Effector memory CD8-positive, alpha-beta T cell (primary cell): Measurements from ENCODE around the gene CCDC116.
A peak's percentile ranks its signal among the peaks of the same experiment; 100 is the strongest.
"Not testable (repeated sequence)": the region's sequence is repeated elsewhere in the genome, so short reads cannot be mapped to it uniquely, and the experiment has no call there.

Experiments
- ATAC-seq: fragments of 150-1000 bp; cut with Tn5 transposase; replicated peaks from 2 replicates; pipeline ENCODE4 v1.10.0; 2021; ENCODE audit warnings: mild to moderate bottlenecking, moderate library complexity
- DNase-seq, 3 experiments: peaks; one replicate each; pipeline ENCODE4 v3.0.0; 2021
- H3K27ac Mint-ChIP-seq, 2 donors: one replicate each; pipeline ENCODE4 v1.8.0; 2022; ENCODE audit warnings: mild to moderate bottlenecking in 2 of 2, mixed read lengths in 2 of 2, moderate library complexity in 2 of 2
- H3K27me3 Mint-ChIP-seq, 2 donors: one replicate each; pipeline ENCODE4 v1.8.0; 2022; ENCODE audit warnings: mixed read lengths in 2 of 2
- H3K36me3 Mint-ChIP-seq: one replicate; pipeline ENCODE4 v1.8.0; 2022; ENCODE audit warnings: mild to moderate bottlenecking, moderate library complexity, mixed read lengths; ENCODE audit not compliant: insufficient read depth
- H3K4me1 Mint-ChIP-seq, 2 donors: one replicate each; pipeline ENCODE4 v1.8.0; 2022; ENCODE audit warnings: low read depth in 2 of 2, mixed read lengths in 2 of 2
- H3K4me3 Mint-ChIP-seq, 2 donors: one replicate each; pipeline ENCODE4 v1.8.0; 2022; ENCODE audit warnings: mild to moderate bottlenecking in 2 of 2, mixed read lengths in 2 of 2, moderate library complexity in 2 of 2
- H3K9me3 Mint-ChIP-seq, 2 donors: one replicate each; pipeline ENCODE4 v1.8.0; 2022; ENCODE audit warnings: mixed read lengths in 2 of 2

The CCDC116 gene

DNA sequence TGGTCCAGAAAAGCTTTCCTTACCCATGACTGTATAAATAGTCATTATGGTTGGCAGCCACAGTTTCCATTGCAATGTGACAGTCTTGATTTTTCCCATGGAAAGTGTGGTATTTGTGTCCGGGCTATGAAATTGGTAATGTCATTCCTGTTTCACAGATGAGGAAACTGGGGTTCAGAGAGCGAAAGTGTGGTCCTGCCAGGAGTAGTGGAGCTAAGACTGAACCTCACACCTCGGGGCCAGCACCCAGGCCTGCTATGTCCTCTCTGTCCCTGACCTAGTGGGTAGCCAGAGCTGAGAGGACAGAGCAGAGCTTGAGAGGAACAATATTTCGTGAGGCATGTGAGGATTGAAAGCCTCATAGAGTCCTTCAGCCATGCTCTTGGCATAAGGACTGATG is 1.5 kb upstream of the CCDC116 start:
- no peak for ATAC-seq
- DNase-seq: no peak
- Mint-ChIP-seq H3K4me3 (peak overlapping the region in 1 of 2 donors; percentile 89), H3K9me3 (no peaks in the 10 kb centered on the region), H3K27ac (no peak overlapping the region), H3K36me3 (peaks cover 29% of the 10 kb centered on the region), H3K27me3 (no peaks in the 10 kb centered on the region), H3K4me1 (peaks cover 20 to 31% of the 10 kb centered on the region in 2 donors)

DNA sequence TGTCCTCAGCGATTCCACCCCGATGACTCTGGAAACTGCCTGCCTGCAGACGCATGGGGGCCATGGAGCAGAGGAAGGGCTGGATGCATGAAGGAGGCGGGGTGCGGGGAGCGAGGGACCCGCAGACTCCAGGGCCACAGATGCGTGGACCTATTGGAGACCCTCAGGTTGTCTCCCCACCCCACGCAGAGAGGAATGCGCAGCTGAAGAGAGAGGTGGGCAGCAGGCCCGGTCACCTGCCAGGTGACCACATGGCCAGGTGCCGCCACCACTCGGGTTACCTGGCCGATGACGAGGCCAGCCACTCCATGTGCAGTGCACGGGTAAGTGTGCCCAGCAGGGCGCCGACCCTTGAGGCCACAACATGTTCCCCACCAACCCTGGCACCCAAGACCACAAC is 371 bp downstream of the CCDC116 start:
- Mint-ChIP-seq H3K9me3 (no peaks in the 10 kb centered on the region), H3K4me1 (peaks cover 12 to 17% of the 10 kb centered on the region in 2 donors), H3K27ac (no peak overlapping the region), H3K4me3 (no peak overlapping the region), H3K27me3 (no peaks in the 10 kb centered on the region), H3K36me3 (peaks cover 18% of the 10 kb centered on the region)
- DNase-seq: no peak
- ATAC-seq: no peak

DNA sequence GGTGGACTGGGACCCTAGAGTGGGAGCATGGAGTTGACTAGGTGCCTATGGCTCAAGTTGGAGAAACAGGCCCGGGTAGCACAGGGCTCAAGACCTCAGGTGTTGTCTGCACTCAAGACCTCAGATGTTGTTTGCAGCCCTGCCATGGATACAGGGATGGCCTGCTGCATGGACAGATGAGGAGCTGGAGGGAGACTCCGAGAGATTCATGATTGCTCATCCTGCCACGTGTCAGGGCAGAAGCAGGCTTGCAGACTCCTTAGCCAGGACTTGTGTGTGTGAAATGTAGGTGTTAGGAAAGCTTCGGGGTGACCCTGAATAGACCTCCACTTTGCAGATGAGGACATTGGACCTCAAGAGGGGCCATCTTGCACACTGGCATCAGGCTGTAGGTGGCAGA is 921 bp downstream of the CCDC116 start:
- Mint-ChIP-seq H3K27me3 (no peaks in the 10 kb centered on the region), H3K27ac (no peak overlapping the region), H3K4me1 (peaks cover 7 to 13% of the 10 kb centered on the region in 2 donors), H3K4me3 (no peak overlapping the region), H3K9me3 (no peaks in the 10 kb centered on the region), H3K36me3 (peaks cover 13% of the 10 kb centered on the region)
- no peak for DNase-seq
- ATAC-seq: no peak

DNA sequence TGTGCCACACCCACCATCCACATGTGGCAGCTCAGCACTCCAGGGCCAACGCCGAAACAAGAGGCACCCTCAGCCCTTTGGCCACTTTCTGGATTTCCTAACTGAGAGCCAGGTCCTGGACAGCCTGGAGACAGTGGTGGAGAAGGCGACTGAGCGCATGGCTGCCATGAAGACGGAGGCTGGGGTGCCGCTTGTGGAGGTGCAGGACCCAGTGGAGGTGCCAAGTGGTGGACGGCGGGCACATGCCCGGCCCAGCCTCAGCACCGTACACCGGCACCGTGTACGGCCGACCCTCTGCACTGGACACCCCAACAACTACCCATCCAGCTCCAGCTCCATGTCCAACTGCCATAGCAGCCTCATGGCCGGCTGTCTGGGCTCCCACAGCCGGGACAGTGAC is 1.5 kb downstream of the CCDC116 start:
- no peaks in the 10 kb centered on the region for H3K9me3 Mint-ChIP-seq
- H3K36me3 Mint-ChIP-seq: peaks cover 9% of the 10 kb centered on the region
- ATAC-seq (no peak), DNase-seq (no peak)
- H3K4me3 Mint-ChIP-seq: no peak overlapping the region
- peaks cover 7 to 12% of the 10 kb centered on the region in 2 donors for H3K4me1 Mint-ChIP-seq
- no peaks in the 10 kb centered on the region for H3K27me3 Mint-ChIP-seq
- no peak overlapping the region for H3K27ac Mint-ChIP-seq

DNA sequence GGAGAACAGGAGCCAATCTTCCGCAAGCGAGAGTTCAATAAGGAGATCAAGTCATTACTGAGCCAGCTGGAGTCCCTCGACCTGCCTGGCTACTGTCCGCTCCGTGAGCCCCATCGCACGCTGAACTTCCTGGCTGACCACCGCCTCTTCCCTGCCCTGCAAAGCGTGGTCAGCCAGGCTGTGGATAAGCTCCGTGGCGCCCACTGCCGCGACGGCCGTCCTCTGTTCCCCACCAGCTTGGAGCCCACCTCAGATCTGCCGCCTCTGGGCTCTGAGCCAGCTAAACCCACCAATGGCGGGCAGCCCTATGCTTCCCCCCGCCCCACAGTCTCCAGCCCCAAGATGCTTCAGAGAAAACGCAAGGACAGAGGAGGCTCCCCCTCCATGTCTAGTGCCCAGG is 2.3 kb downstream of the CCDC116 start:
- no peak for ATAC-seq
- H3K4me3 Mint-ChIP-seq: no peak overlapping the region

DNA sequence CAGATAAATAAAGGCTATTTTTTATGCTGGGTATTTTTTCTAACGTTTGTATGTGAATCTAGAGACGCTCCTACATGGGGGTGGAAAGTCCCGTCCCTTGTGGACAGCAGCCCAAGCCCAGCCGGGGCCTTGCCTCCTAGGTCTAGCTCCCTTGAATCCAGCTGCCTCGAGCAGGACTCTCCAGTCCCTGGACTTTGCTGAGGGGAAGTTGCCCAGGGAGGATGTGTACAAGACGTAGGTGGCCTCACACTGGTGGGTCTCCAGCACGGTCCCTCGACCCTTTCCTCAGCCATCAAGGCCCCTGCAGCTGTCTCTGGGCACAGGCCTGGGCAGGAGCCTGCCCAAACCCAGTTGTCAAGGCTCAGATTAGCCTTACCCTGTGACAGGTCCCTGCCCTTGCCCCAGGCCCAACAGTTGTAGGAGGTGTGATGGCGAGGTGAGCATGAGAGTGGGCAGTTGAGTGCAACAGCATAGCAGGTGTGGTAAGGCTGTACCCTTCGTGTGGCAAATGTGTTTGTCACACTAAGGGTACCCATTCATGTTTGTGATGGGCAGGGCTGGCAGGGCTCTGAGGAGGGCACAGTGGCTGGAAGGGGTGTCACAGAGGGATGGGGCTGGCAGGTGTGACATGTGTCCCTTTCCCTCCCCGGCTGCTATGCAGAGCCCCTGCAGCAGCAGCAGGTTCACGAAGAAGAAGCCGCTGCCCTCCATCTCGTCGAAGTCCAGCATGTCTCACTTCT is 3.4 kb downstream of the CCDC116 start:
- ATAC-seq: no peak
- Mint-ChIP-seq H3K27me3 (no peaks in the 10 kb centered on the region), H3K36me3 (no peaks in the 10 kb centered on the region), H3K27ac (no peak overlapping the region), H3K4me3 (no peak overlapping the region), H3K9me3 (no peaks in the 10 kb centered on the region), H3K4me1 (peaks cover 7 to 9% of the 10 kb centered on the region in 2 donors)
- no peak for DNase-seq

More for the DNA sequence above, 2.3 kb downstream of the CCDC116 start:
- DNase-seq: no peak
- Mint-ChIP-seq H3K27me3 (no peaks in the 10 kb centered on the region), H3K36me3 (peaks cover 2% of the 10 kb centered on the region), H3K27ac (no peak overlapping the region), H3K4me1 (peaks cover 7 to 9% of the 10 kb centered on the region in 2 donors), H3K9me3 (no peaks in the 10 kb centered on the region)

DNA sequence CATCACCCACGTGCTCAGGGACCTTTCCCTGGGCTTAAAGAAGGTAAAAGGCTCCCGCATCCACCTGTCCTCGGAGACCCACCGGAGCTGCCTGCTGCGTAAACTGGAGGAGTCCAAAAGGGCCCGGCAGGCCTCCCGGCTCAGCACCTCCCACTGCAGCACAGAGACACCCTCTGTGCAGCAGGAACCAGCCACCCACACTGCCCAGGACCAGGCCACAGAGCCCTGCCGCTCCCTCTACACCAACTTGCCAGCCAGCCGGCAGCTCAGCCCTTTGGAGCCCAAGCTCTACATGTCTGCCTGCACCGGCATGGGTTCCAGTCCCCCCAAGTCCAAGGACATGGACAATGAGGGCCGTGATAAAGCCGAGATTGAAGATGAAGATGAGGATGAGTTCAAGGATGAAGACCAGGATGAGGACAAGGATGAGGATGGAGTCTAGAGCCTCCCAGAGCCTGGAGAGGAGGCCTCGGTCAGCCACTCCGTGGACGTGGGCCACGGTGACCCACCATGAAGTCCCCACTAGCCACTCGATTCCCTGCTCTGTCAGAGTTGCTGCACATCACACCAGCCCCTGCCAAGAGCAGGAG is 4.2 kb downstream of the CCDC116 start:
- Mint-ChIP-seq H3K27me3 (no peaks in the 10 kb centered on the region), H3K4me3 (no peak overlapping the region), H3K36me3 (no peaks in the 10 kb centered on the region), H3K9me3 (no peaks in the 10 kb centered on the region), H3K4me1 (peaks cover 8 to 10% of the 10 kb centered on the region in 2 donors), H3K27ac (no peak overlapping the region)
- ATAC-seq (no peak), DNase-seq (no peak)

DNA sequence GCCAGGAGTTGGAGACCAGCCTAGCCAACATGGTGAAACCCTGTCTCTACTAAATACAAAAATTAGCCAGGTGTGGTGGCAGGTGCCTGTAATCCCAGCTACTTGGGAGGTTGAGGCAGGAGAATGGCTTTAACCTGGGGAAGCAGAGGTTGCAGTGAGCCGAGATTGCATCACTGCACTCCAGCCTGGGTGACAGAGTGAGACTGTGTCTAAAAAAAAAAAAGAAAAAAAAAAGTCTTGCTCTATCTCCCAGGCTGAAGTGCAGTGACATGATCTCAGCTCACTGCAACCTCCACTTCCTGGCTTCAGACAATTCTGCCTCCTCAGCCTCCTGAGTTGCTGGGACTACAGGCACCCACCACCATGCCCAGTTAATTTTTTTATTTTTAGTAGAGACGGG is 4.9 kb downstream of the CCDC116 start:
- H3K27ac Mint-ChIP-seq, H3K9me3 Mint-ChIP-seq, H3K27me3 Mint-ChIP-seq, ATAC-seq, H3K36me3 Mint-ChIP-seq, DNase-seq, H3K4me3 Mint-ChIP-seq: not testable (repeated sequence)
- peaks cover 9 to 11% of the 10 kb centered on the region in 2 donors for H3K4me1 Mint-ChIP-seq

DNA sequence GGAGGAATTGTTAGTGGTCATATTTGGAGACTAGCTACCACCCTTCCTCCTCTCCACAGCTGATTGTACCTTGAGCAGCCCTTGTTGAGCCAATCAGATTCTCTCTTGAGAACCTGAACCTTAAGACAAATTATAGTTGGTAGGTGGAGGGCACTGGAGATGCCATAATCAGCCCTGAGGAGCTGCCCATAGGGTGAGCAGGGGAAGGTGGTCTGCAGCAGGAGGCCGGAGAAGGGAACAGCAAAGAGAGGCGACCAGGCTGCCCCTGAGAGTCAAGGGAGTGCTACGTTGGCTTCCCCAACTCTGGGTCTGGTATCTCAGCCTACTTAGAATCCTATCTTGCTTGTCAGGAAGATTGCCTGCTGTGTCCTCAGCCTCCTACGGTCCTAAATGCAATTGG is 6.8 kb downstream of the CCDC116 start:
- peaks cover 20% of the 10 kb centered on the region for H3K36me3 Mint-ChIP-seq
- DNase-seq: no peak
- H3K27ac Mint-ChIP-seq: no peak overlapping the region
- peaks cover 16 to 18% of the 10 kb centered on the region in 2 donors for H3K4me1 Mint-ChIP-seq
- H3K4me3 Mint-ChIP-seq: no peak overlapping the region
- no peak for ATAC-seq
- no peaks in the 10 kb centered on the region for H3K9me3 Mint-ChIP-seq
- no peaks in the 10 kb centered on the region for H3K27me3 Mint-ChIP-seq

DNA sequence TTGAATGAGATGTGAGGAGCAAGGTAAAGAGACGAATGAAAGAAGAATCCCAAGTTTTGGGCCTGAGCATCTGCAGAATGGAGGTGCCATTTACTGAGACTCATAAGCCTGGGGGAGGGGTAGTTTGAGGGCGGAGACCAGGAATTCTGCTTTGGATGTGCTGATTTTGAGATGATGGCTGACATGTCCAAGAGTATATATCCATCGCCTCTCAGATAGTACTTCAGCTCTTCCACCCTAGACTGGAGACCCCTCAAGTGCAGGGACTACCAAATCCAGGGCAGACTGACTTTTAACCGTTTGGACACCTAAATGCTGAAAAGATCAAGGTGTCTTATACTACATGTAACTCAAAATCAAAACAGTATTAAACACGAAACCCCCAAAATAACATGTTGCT is 8.2 kb downstream of the CCDC116 start:
- Mint-ChIP-seq H3K27me3 (no peaks in the 10 kb centered on the region), H3K4me1 (peaks cover 16 to 18% of the 10 kb centered on the region in 2 donors), H3K36me3 (peaks cover 28% of the 10 kb centered on the region), H3K9me3 (no peaks in the 10 kb centered on the region), H3K27ac (no peak overlapping the region), H3K4me3 (no peak overlapping the region)
- DNase-seq: no peak
- ATAC-seq: no peak

DNA sequence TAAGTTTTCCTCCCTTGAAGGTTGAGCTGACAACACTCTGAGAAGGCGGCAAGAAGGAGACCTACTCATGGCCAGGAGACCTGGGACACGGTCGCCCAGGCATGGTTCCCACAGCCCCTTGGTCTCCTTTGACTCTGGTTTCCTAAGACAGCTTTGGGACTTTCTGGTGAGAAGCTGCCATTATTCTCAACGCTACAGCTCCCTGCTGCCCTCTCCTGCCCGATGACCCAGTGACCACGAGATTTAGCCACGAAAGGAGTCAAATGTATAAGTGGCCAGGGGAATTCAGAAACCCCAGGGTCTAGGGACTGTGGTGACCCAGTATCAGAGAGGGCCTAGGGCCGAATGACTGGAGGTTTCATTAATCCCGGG is 8.8 kb downstream of the CCDC116 start:
- no peaks in the 10 kb centered on the region for H3K9me3 Mint-ChIP-seq
- DNase-seq (no peak), ATAC-seq (no peak)
- H3K27ac Mint-ChIP-seq: peak overlapping the region; percentile 75 to 89
- no peaks in the 10 kb centered on the region for H3K27me3 Mint-ChIP-seq
- H3K4me1 Mint-ChIP-seq: peaks cover 19 to 21% of the 10 kb centered on the region in 2 donors
- peaks cover 34% of the 10 kb centered on the region for H3K36me3 Mint-ChIP-seq
- H3K4me3 Mint-ChIP-seq: peak overlapping the region; percentile 72

DNA sequence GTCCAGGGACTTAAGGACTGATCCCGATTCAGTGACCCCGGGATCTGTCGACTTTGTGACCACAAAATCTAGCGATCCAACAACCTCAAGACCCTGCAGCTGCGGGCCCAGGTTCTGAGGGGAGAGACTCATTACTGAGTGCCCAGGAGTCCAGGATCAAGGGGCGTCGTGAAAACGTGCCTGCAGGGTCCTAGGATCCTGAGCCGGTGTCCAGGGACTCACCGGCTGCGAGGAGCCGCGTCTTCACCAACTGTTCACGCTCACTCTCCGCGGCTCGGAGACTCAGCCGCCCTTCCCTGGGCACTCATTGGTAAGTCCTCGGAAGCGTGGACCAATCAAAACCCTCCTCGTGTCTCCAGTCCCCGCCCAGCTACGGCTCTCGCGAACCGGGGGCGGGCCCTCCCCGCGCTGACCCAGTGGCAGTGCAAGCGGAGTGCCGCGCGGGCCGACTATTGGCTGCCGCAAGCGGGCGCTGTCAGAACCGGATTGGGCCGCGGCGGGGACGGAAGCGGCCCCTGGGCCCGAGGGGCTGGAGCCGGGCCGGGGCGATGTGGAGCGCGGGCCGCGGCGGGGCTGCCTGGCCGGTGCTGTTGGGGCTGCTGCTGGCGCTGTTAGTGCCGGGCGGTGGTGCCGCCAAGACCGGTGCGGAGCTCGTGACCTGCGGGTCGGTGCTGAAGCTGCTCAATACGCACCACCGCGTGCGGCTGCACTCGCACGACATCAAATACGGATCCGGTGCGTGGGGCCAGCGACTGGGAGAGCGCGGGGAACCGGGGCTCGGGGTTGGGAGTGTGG is 9.4 kb downstream of the CCDC116 start, which contains the start of gene SDF2L1:
SDF2L1 (plus strand) TSS at position 514 of the 795 bp plus-strand sequence; CDS start at position 549, 35 bp downstream.
- Mint-ChIP-seq H3K4me1 (peaks cover 20 to 26% of the 10 kb centered on the region in 2 donors), H3K27me3 (no peaks in the 10 kb centered on the region), H3K9me3 (no peaks in the 10 kb centered on the region), H3K36me3 (peaks cover 39% of the 10 kb centered on the region), H3K4me3 (peak within 1 kb of the TSS; percentile 72), H3K27ac (peak within 1 kb of the TSS; percentile 75 to 89)
- DNase-seq (peak; percentile 97 to 98 (median 98)), ATAC-seq (peak; percentile 95)

DNA sequence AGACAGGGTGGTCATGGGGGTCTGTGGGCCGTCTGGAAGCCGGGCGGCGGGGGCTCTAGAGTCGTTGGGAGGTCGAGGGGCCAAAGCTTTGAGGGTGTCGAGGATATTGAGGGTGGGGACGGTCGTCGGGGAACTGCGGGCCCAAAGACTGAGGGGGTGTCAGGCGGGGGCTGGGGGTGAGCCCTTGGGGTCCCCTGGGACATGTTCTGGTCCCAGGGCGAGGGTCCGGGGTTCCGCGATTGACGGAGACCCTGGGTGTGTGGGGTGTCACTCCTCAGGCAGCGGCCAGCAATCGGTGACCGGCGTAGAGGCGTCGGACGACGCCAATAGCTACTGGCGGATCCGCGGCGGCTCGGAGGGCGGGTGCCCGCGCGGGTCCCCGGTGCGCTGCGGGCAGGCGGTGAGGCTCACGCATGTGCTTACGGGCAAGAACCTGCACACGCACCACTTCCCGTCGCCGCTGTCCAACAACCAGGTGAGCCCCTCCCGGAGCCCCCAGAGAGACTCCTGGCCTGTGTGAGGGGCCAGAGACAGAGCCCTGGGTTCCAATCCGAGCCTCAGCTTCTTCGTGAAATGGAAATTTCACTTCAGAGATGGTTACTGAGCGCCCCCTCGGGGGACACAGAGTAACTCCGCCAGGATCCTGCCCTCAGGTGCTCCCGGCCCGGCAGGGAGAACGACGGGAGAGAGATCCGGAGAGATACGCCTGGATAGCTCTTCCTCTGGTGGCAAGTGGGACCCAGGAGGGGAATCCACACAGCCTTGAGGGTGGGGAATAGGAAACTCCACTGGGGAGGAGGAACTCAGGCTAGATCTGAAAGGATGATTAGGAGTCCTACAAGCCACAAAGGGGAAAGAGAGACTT is 10.3 kb downstream of the CCDC116 start:
- ATAC-seq: no peak
- peaks cover 20 to 26% of the 10 kb centered on the region in 2 donors for H3K4me1 Mint-ChIP-seq

More for the DNA sequence above, 10.3 kb downstream of the CCDC116 start:
- peak overlapping the region; percentile 72 for H3K4me3 Mint-ChIP-seq
- H3K27ac Mint-ChIP-seq: peak overlapping the region; percentile 75 to 89
- peaks cover 39% of the 10 kb centered on the region for H3K36me3 Mint-ChIP-seq
- no peaks in the 10 kb centered on the region for H3K9me3 Mint-ChIP-seq
- no peaks in the 10 kb centered on the region for H3K27me3 Mint-ChIP-seq
- DNase-seq: peak; percentile 38 to 55 (median 44)
